Measurements from ENCODE around the gene CBX4.

- no peak for TF ChIP-seq CTCF (conservative IDR thresholded peaks at IDR 0.05; ENCODE audit: low read depth in 2 of 2)
- TF ChIP-seq NANOG (IDR thresholded peaks at IDR 0.05; ENCODE audit: borderline replicate concordance): no peak
- no peak for TF ChIP-seq POLR2AphosphoS5 (IDR thresholded peaks at IDR 0.05; ENCODE audit: low read depth)
- no peak for TF ChIP-seq CREB1 (CRISPR knock-in tag; IDR thresholded peaks at IDR 0.05; ENCODE audit: low read depth)
- no peak for TF ChIP-seq EZH2 (IDR thresholded peaks at IDR 0.05; ENCODE audit: low read depth, unreplicated experiment)
These were observed 12.2 kb upstream of the CBX4 start for GRCh38 chr17:79851461-79851817.

Data from GM23338 (cell line).